Endothelial cell (in vitro differentiated cells): ENCODE data around the gene TATDN3. TPM values are rescaled to one million over a fixed set of nuclear protein-coding genes. Genes with fewer than 3 reads are reported as not detected.

ENCODE experiments used
- DNase-seq: peaks from one replicate; pipeline ENCODE4 v3.0.0; 2021; ENCODE audit warnings: low spot score
- H3K27ac Mint-ChIP-seq: one replicate; pipeline ENCODE4 v1.8.0; 2021; ENCODE audit warnings: mixed read lengths, inconsistent platforms; ENCODE audit not compliant: unreplicated experiment
- H3K27me3 Mint-ChIP-seq: one replicate; pipeline ENCODE4 v1.8.0; 2021; ENCODE audit warnings: mild to moderate bottlenecking, moderate library complexity, mixed read lengths, inconsistent platforms; ENCODE audit not compliant: unreplicated experiment
- H3K36me3 Mint-ChIP-seq: one replicate; pipeline ENCODE4 v1.8.0; 2021; ENCODE audit warnings: mild to moderate bottlenecking, low read depth, mixed read lengths, inconsistent platforms; ENCODE audit not compliant: unreplicated experiment
- H3K4me1 Mint-ChIP-seq: one replicate; pipeline ENCODE4 v1.8.0; 2021; ENCODE audit warnings: mild to moderate bottlenecking, mixed read lengths, inconsistent platforms; ENCODE audit not compliant: unreplicated experiment
- H3K4me3 Mint-ChIP-seq: one replicate; pipeline ENCODE4 v1.8.0; 2021; ENCODE audit warnings: mild to moderate bottlenecking, mixed read lengths, inconsistent platforms; ENCODE audit not compliant: unreplicated experiment
- H3K9me3 Mint-ChIP-seq: one replicate; pipeline ENCODE4 v1.8.0; 2021; ENCODE audit warnings: mixed read lengths, inconsistent platforms; ENCODE audit not compliant: unreplicated experiment
- CTCF ChIP-seq: fragments of 200-600 bp; sonication (generic); IDR thresholded peaks from one replicate; pipeline ENCODE4 v1.5.0; 2021; ENCODE audit warnings: antibody characterized with exemption; ENCODE audit not compliant: unreplicated experiment
- long read RNA-seq: library from polyadenylated mRNA; unstranded; transcript quantifications from one replicate; pipeline ENCODE4 v2.0.0, GENCODE V29; 2020; ENCODE audit not compliant: unreplicated experiment
- total RNA-seq: library from RNA; stranded (reverse); fragmentation: NEBNext Ultra II Directional; extraction: Animal tissue kit (Norgen Biotek cat#: 25700); gene quantifications from one replicate; pipeline ENCODE4 v1.2.1, GENCODE V29; 2021; ENCODE audit not compliant: unreplicated experiment

The TATDN3 gene
- 9.9 TPM for total RNA-seq
- long read RNA-seq, partial matches to known transcripts: 1 of 8 reads
- long read RNA-seq, other reads (novel, unspliced or antisense): 3 of 8 reads

- Mint-ChIP-seq H3K4me3 (peak within 1 kb of the TSS; percentile 98), H3K27me3 (peaks cover 1% of the 10 kb centered on the region), H3K36me3 (no peaks in the 10 kb centered on the region), H3K4me1 (peaks cover 24% of the 10 kb centered on the region), H3K9me3 (no peaks in the 10 kb centered on the region), H3K27ac (peak within 1 kb of the TSS; percentile 82)
- no peak for TF ChIP-seq CTCF
- DNase-seq: peak; percentile 98
These were observed at the start of gene TATDN3, which contains the start of gene NSL1 for GRCh38 chr1:212791676-212792395. TSS of gene TATDN3 (plus strand) at chr1:212791894. CDS start at chr1:212791922, 28 bp downstream. TSS of gene NSL1 (minus strand) at chr1:212791777. CDS start at chr1:212791763, 14 bp downstream.

GRCh38 chr1:212743901-212744475, 47.7 kb upstream of the TATDN3 start:
- no peaks in the 10 kb centered on the region for H3K27me3 Mint-ChIP-seq
- H3K9me3 Mint-ChIP-seq: no peaks in the 10 kb centered on the region
- peak overlapping the region; percentile 82 for H3K27ac Mint-ChIP-seq
- H3K36me3 Mint-ChIP-seq: peaks cover 9% of the 10 kb centered on the region
- peaks cover 12% of the 10 kb centered on the region for H3K4me1 Mint-ChIP-seq
- H3K4me3 Mint-ChIP-seq: no peak overlapping the region
- no peak for DNase-seq
- no peak for TF ChIP-seq CTCF

GRCh38 chr1:212745303-212745702, 46.4 kb upstream of the TATDN3 start:
- Mint-ChIP-seq H3K27ac (no peak overlapping the region), H3K4me1 (peaks cover 17% of the 10 kb centered on the region), H3K9me3 (no peaks in the 10 kb centered on the region), H3K36me3 (peaks cover 9% of the 10 kb centered on the region), H3K4me3 (no peak overlapping the region), H3K27me3 (no peaks in the 10 kb centered on the region)
- DNase-seq: no peak
- no peak for TF ChIP-seq CTCF

- Mint-ChIP-seq H3K4me3 (no peak overlapping the region), H3K4me1 (peaks cover 19% of the 10 kb centered on the region), H3K27ac (no peak overlapping the region), H3K9me3 (no peaks in the 10 kb centered on the region), H3K36me3 (peaks cover 3% of the 10 kb centered on the region), H3K27me3 (no peaks in the 10 kb centered on the region)
- no peak for DNase-seq
- TF ChIP-seq CTCF: no peak
These were observed 45.1 kb upstream of the TATDN3 start for GRCh38 chr1:212746546-212746945.
